Mucosa of descending colon (tissue), 3 donors: Measurements from ENCODE around the gene HMSD. TPM values are rescaled to one million over a fixed set of nuclear protein-coding genes. Genes with fewer than 3 reads are reported as not detected.

Source experiments
- ATAC-seq: fragments of 200-7000 bp; cut with Tn5 transposase; one replicate; pipeline ENCODE4 v1.9.1; 2020; ENCODE audit warnings: mild to moderate bottlenecking, moderate library complexity
- DNase-seq, 3 donors: peaks; one replicate each; pipeline ENCODE4 v3.0.0-alpha.2; 2020
- H3K36me3 ChIP-seq: fragments of 200-600 bp; one replicate; pipeline ENCODE4 v1.8.0; 2021; ENCODE audit warnings: low read depth, mild to moderate bottlenecking
- H3K4me1 ChIP-seq: fragments of 200-600 bp; one replicate; pipeline ENCODE4 v1.8.0; 2021; ENCODE audit warnings: low read depth, mild to moderate bottlenecking
- H3K4me3 ChIP-seq: fragments of 200-600 bp; one replicate; pipeline ENCODE4 v1.8.0; 2021; ENCODE audit warnings: mild to moderate bottlenecking
- H3K9me3 ChIP-seq: fragments of 200-600 bp; one replicate; pipeline ENCODE4 v1.8.0; 2021; ENCODE audit warnings: mild to moderate bottlenecking
- intact Hi-C, 2 donors: fragments of 100-400 bp; cut with DNase I in 1 of 2; cut with micrococcal nuclease in 1 of 2; formaldehyde crosslinking; loops; one replicate each; pipeline versions ENCODE4 v1.11.0 to v1.11.1; 2022; cut with DNase I, micrococcal nuclease
- total RNA-seq, 3 donors: library from RNA; stranded (reverse); fragmentation: NEBNext Ultra II Directional in 2 of 3; extraction: Animal tissue kit (Norgen Biotek cat#: 25700) in 2 of 3; gene quantifications; one replicate each; pipeline versions ENCODE4 v1.2.1 to v1.2.4, GENCODE V29; 2021 to 2023
- TF ChIP-seq, protein P1 (sequence below): fragments of 200-600 bp; IDR thresholded peaks from one replicate; pipeline ENCODE4 v1.8.0; 2022; ENCODE audit warnings: antibody characterized with exemption, mild to moderate bottlenecking
- donor health status: DM: no; HTN: no; CAD: no; lungs with moderate emphysema.
- donor health status: DM: no; HTN: no; CAD: no.
- donor health status: DM: no; HTN: yes; CAD: no.

HMSD gene
- total RNA-seq, 3 donors from 2014 or later = 0.22 to 0.38 TPM; not detected in 1

DNA sequence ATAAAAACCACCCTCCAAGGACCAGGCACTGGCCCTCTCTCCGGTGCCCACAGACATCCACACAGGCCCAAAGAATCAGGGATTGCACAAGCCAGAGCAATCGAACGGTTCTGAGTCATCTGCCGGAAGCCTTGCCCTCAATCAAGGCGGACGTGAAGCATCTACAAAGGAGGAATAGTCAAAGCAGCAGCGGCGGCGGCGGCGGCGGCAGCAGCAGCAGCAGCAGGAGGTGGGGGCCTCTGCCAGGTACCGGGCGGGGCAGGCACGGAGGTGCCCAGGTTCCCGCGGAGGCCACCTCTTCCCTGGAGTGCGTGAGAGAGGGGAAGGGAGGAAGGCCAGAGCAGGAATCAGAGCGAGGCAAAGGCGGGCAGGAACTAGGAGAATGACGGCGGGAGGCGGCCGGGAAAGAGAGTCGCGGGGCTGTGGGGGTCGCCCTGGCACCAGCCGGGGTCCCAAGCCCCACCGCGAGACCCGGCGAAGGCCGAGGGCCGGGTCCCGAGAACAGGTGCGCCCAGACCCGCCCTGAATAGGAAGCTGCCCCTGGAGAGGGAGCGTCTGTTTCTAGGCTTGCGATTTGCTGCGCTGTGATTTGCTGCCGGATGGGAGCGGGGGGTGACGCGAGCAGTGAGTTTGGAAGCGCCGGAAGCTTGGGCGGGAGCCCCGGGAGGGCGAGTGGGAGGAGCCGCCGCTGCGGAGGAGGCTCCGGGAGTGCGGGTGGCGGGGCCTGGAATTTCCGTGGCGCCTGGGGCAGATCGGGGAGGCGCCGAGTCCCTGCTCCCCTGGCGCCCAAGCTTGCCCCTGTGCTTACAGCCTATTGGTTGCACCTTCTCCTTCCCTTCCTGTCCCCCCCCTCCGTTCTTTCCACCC lies 21.1 kb downstream of the HMSD start, which contains the start of gene SERPINB8:
Gene SERPINB8, plus strand, starts transcription at position 140 of the 867 bp plus-strand sequence. CDS start 8,228 bp downstream, outside the sequence.
- H3K4me1 ChIP-seq = peaks cover 7% of the 10 kb centered on the region
- peak; percentile 96 for ATAC-seq

DNA sequence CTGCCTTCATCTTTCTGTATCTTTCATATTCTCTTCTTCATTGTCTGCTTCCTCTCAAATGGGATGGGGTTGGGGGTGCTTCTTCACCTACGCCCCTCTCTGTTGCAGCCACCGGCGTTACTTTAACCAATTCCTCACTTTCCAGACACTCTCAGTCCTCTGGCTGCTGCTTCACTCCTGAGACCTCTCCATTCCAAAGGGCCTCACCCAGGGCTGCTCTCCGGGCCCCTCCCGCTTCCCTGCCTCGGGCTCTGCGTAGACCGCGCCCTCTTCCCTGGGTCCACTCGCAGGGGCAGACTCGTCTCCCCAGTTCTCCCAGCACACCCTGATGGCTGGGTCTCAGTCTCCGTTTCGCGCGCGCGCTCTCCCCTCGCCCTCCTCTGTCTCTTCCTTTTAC lies 21.7 kb downstream of the HMSD start:
- intact Hi-C loops = no loop called here
- no peaks in the 10 kb centered on the region for H3K36me3 ChIP-seq
- DNase-seq (peak; percentile 67 to 82 (median 78)), ATAC-seq (peak; percentile 71)
- peak overlapping the region; percentile 48 for H3K4me3 ChIP-seq
- TF ChIP-seq, protein P1, sequence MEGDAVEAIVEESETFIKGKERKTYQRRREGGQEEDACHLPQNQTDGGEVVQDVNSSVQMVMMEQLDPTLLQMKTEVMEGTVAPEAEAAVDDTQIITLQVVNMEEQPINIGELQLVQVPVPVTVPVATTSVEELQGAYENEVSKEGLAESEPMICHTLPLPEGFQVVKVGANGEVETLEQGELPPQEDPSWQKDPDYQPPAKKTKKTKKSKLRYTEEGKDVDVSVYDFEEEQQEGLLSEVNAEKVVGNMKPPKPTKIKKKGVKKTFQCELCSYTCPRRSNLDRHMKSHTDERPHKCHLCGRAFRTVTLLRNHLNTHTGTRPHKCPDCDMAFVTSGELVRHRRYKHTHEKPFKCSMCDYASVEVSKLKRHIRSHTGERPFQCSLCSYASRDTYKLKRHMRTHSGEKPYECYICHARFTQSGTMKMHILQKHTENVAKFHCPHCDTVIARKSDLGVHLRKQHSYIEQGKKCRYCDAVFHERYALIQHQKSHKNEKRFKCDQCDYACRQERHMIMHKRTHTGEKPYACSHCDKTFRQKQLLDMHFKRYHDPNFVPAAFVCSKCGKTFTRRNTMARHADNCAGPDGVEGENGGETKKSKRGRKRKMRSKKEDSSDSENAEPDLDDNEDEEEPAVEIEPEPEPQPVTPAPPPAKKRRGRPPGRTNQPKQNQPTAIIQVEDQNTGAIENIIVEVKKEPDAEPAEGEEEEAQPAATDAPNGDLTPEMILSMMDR = no peak
- peaks cover 7% of the 10 kb centered on the region for H3K4me1 ChIP-seq
- H3K9me3 ChIP-seq = no peaks in the 10 kb centered on the region

More for the DNA sequence above, 21.1 kb downstream of the HMSD start, which contains the start of gene SERPINB8:
- no peaks in the 10 kb centered on the region for H3K36me3 ChIP-seq
- peak within 1 kb of the TSS; percentile 48 for H3K4me3 ChIP-seq
- TF ChIP-seq, protein P1 = no peak
- peak; percentile 95 to 96 (median 95) for DNase-seq
- intact Hi-C loops = no loop called here
- H3K9me3 ChIP-seq = no peaks in the 10 kb centered on the region

DNA sequence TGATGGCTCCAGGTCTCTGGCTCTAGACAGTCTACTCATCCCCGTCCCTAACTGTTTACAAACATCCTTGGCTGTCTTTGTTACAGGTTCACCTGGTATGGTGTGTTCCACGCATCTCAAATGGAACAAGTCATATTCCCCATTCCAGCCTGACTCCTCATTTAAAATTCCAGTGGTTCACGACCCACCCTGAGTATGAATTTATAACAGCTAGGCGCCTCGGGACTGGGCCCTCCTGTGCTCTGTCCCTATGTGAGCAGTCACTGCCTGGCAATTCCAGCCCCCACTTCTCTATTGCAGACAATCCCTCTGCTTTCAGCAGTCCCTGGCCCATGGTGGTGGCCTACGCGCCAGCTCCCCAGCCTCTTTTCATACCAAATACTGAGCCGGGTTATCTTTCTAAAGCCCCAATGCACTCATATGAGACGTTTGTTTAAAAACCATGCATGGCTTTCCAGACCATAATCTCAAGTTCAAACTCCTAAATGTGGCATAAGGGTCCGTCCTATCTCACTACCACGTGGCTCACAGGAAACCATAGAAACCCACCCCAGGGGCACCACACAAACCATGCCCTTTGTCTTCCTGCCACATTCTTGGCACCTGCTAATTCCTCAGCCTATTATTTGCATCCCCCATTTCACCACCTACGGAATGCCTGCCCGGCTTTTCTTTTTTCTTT lies 22.4 kb downstream of the HMSD start:
- Histone ChIP-seq H3K4me3 (no peak overlapping the region), H3K4me1 (peaks cover 7% of the 10 kb centered on the region), H3K36me3 (no peaks in the 10 kb centered on the region), H3K9me3 (no peaks in the 10 kb centered on the region)
- intact Hi-C loops = no loop called here
- TF ChIP-seq, protein P1 = no peak
- ATAC-seq = no peak
- no peak for DNase-seq

DNA sequence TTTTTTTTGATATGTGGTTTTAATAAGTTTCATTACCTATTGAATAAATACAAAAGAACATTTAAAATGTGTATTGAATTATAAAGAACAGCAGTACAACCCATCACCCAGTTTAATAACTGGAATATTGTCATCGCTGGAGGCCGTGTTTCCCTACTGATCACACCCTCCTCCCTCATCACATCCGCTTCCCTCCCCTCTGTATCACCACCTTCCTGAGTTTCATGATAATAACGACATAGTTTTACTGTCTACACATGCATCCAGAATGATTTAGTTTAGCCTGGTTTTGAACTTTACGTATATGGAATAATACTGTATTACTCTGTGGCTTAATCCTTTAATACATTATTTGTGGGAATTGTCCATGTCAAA lies 22.9 kb downstream of the HMSD start:
- intact Hi-C loops = no loop called here
- Histone ChIP-seq H3K4me3 (no peak overlapping the region), H3K9me3 (no peaks in the 10 kb centered on the region), H3K36me3 (no peaks in the 10 kb centered on the region), H3K4me1 (peaks cover 7% of the 10 kb centered on the region)
- ATAC-seq (no peak), DNase-seq (no peak)
- TF ChIP-seq, protein P1 = no peak

DNA sequence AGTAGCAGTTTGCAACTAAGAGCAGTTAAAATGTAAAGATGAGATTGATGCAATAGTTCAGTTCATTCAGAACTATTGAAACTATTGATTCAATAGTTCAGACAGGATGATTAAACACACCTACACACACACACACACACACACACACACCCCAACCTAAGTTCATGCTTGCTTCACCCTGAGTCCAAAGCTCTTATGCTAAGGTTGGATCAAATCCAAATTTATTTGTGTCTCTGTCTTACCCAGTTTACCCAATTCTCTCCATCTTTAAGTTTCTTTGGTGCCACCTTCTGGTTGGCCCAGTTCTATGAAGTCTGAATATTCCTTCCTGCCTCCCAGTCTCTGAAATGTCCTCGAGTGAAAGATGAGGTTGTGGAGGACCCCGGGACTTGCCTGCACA lies 25.9 kb downstream of the HMSD start:
- H3K36me3 ChIP-seq = no peaks in the 10 kb centered on the region
- peak; percentile 3 for ATAC-seq
- no peaks in the 10 kb centered on the region for H3K9me3 ChIP-seq
- intact Hi-C loops = no loop called here
- H3K4me1 ChIP-seq = peaks cover 10% of the 10 kb centered on the region
- peak in 1 of 3 donors; percentile 73 for DNase-seq
- TF ChIP-seq, protein P1 = no peak
- H3K4me3 ChIP-seq = no peak overlapping the region
